ENCODE measurements around the gene MBOAT2. TPM values are rescaled to one million over a fixed set of nuclear protein-coding genes. Genes with fewer than 3 reads are reported as not detected.

The MBOAT2 gene
- total and polyA plus RNA-seq, 4 donors = 0.57 to 65.5 (median 3.2) TPM

GRCh38 chr2:8926356-8926755 is 77.1 kb downstream of the MBOAT2 start:
- H3K9ac ChIP-seq (ENCODE audit: low read depth in 1 of 2, low read length in 2 of 2) = no peak overlapping the region
- TF ChIP-seq CTCF (IDR thresholded peaks at IDR 0.05; ENCODE audit: low read depth, low read length, missing input control) (no peak), FOXA1 (IDR thresholded peaks at IDR 0.05) (no peak), ZBTB33 (IDR thresholded peaks at IDR 0.05) (no peak)
- 92% methylated on average over 8 of the region's 8 CpGs for WGBS

GRCh38 chr2:8925411-8925810 is 78.1 kb downstream of the MBOAT2 start:
- Histone ChIP-seq H3K4me1 (ENCODE audit: control insufficient read depth in 4 of 4, insufficient read depth in 4 of 4, low read length in 3 of 4) (no peaks in the 10 kb centered on the region), H3K27ac (ENCODE audit: low read depth in 1 of 2, low read length in 2 of 2) (no peak overlapping the region), H3K9me3 (ENCODE audit: control insufficient read depth in 4 of 4, low read length in 3 of 4) (no peaks in the 10 kb centered on the region), H3K4me3 (ENCODE audit: low read depth in 1 of 3, low read length in 3 of 3) (no peak overlapping the region), H3K27me3 (ENCODE audit: control insufficient read depth in 4 of 4, insufficient read depth in 4 of 4, low read length in 3 of 4) (peaks cover 0 to 3% (median 0%) of the 10 kb centered on the region in 4 donors), H3K9ac (ENCODE audit: low read depth in 1 of 2, low read length in 2 of 2) (no peak overlapping the region), H3K36me3 (ENCODE audit: control insufficient read depth in 4 of 4, insufficient read depth in 3 of 4, low read depth in 1 of 4, low read length in 3 of 4) (no peaks in the 10 kb centered on the region)
- 71% methylated on average over 2 of the region's 2 CpGs for WGBS
- TF ChIP-seq RXRA (IDR thresholded peaks at IDR 0.05) (no peak), MAX (IDR thresholded peaks at IDR 0.05) (no peak), ATF3 (IDR thresholded peaks at IDR 0.05) (no peak), SP1 (IDR thresholded peaks at IDR 0.05) (no peak), EGR1 (IDR thresholded peaks at IDR 0.05; ENCODE audit: low read depth in 2 of 2) (no peak), YY1 (IDR thresholded peaks at IDR 0.05) (no peak), REST (IDR thresholded peaks at IDR 0.05) (no peak), HNF4A (conservative IDR thresholded peaks at IDR 0.05) (no peak), TAF1 (conservative IDR thresholded peaks at IDR 0.05) (no peak), FOXA1 (IDR thresholded peaks at IDR 0.05) (no peak), RAD21 (IDR thresholded peaks at IDR 0.05) (no peak)
- no peak for DNase-seq (ENCODE audit: low spot score)

More at GRCh38 chr2:8926356-8926755, 77.1 kb downstream of the MBOAT2 start:
- no peaks in the 10 kb centered on the region for H3K4me1 ChIP-seq (ENCODE audit: control insufficient read depth in 4 of 4, insufficient read depth in 4 of 4, low read length in 3 of 4)
- H3K27me3 ChIP-seq (ENCODE audit: control insufficient read depth in 4 of 4, insufficient read depth in 4 of 4, low read length in 3 of 4) = peaks cover 0 to 3% (median 0%) of the 10 kb centered on the region in 4 donors
- H3K9me3 ChIP-seq (ENCODE audit: control insufficient read depth in 4 of 4, low read length in 3 of 4) = no peaks in the 10 kb centered on the region
- no peak overlapping the region for H3K4me3 ChIP-seq (ENCODE audit: low read depth in 1 of 3, low read length in 3 of 3)
- DNase-seq (ENCODE audit: low spot score) = no peak
- no peak overlapping the region for H3K27ac ChIP-seq (ENCODE audit: low read depth in 1 of 2, low read length in 2 of 2)
- H3K36me3 ChIP-seq (ENCODE audit: control insufficient read depth in 4 of 4, insufficient read depth in 3 of 4, low read depth in 1 of 4, low read length in 3 of 4) = no peaks in the 10 kb centered on the region
